K562 treated with DMSO at 1 percent for 4 hours (cell line): Measurements from ENCODE around the gene CLEC18A. TPM values are rescaled to one million over a fixed set of nuclear protein-coding genes. Genes with fewer than 3 reads are reported as not detected.

ENCODE experiments used
- total RNA-seq: library from RNA; unstranded; fragments of 300-600 nt; gene quantifications from 2 replicates; pipeline ENCODE4 v1.2.3, GENCODE V29; 2022; ENCODE audit not compliant: insufficient read depth

Gene CLEC18A
- total RNA-seq: 0.53 and 1.0 TPM in 2 replicates

DNA sequence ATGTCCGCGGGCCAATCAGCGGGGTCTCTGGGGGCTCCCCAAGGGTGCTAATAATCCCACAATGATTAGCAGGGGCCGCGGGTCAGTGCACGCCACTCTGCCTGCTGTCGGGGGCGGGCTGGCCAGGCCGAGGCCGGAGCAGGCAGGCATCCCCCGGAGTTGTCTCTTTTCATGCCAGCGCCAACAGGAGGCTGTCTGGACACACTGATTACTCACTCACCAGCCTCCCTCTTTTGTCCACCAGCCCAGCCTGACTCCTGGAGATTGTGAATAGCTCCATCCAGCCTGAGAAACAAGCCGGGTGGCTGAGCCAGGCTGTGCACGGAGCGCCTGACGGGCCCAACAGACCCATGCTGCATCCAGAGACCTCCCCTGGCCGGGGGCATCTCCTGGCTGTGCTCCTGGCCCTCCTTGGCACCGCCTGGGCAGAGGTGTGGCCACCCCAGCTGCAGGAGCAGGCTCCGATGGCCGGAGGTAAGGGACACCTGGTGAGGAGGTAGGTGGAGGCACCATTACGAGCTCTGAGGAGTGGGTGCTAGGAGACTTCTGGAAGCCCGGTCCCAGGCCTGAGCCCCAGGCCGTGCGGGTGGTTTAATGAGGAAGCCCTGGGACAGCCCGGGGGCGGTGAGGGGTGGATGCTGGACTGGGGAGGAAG lies at the start of gene CLEC18A:
TSS of gene CLEC18A (plus strand) at position 318 of the 655 bp plus-strand sequence. CDS start at position 351, 33 bp downstream.

Other genes starting within 250 kb of the CLEC18A start
- 119 and 132 TPM in 2 replicates for gene NQO1, start 224.8 kb upstream of the CLEC18A start, total RNA-seq
- 79.7 and 83.9 TPM in 2 replicates for gene NOB1, start 196.4 kb upstream of the CLEC18A start, total RNA-seq
- gene WWP2, start 189.0 kb upstream of the CLEC18A start, total RNA-seq: 22.0 and 23.5 TPM in 2 replicates
- 15.7 and 22.4 TPM in 2 replicates for gene PDPR, start 163.0 kb downstream of the CLEC18A start, total RNA-seq
- gene CLEC18C, start 222.5 kb downstream of the CLEC18A start, total RNA-seq: 0.57 TPM in 1 of 2 replicates, not detected in the other